Heart right ventricle (tissue), 16 donors: Measurements from ENCODE around the gene CDH23. TPM values are rescaled to one million over a fixed set of nuclear protein-coding genes. Genes with fewer than 3 reads are reported as not detected.

ENCODE experiments used
- ATAC-seq, 8 donors: fragments of 200-7000 bp; cut with Tn5 transposase; one replicate each; pipeline ENCODE4 v1.9.1; 2020; ENCODE audit warnings: mild to moderate bottlenecking in 8 of 8, moderate library complexity in 8 of 8, moderate number of reproducible peaks in 1 of 8
- DNase-seq, 2 donors: peaks; one replicate each; pipeline ENCODE4 v3.0.0-alpha.2; 2020
- H3K27ac ChIP-seq, 10 donors: fragments of 200-600 bp; sonication (generic) in 2 of 10; one replicate each; pipeline versions ENCODE4 v1.5.0 to v1.8.0; 2020 to 2022; ENCODE audit warnings: mild to moderate bottlenecking in 3 of 10
- H3K27me3 ChIP-seq, 7 donors: fragments of 200-600 bp; one replicate each; pipeline ENCODE4 v1.8.0; 2021 to 2022; ENCODE audit warnings: mild to moderate bottlenecking in 2 of 7
- H3K36me3 ChIP-seq, 9 donors: fragments of 200-600 bp; sonication (generic) in 1 of 9; one replicate each; pipeline versions ENCODE4 v1.5.0 to v1.8.0; 2020 to 2022; ENCODE audit warnings: mild to moderate bottlenecking in 2 of 9
- H3K4me1 ChIP-seq, 9 donors: fragments of 200-600 bp; sonication (generic) in 1 of 9; one replicate each; pipeline versions ENCODE4 v1.5.0 to v1.8.0; 2020 to 2022; ENCODE audit warnings: mild to moderate bottlenecking in 4 of 9
- H3K4me3 ChIP-seq, 10 donors: fragments of 200-600 bp; sonication (generic) in 2 of 10; one replicate each; pipeline versions ENCODE4 v1.5.0 to v1.8.0; 2020 to 2022; ENCODE audit warnings: mild to moderate bottlenecking in 7 of 10, moderate library complexity in 2 of 10
- H3K9me3 ChIP-seq, 11 donors: fragments of 200-600 bp in 10 of 11; sonication (generic) in 2 of 11; one replicate each; pipeline versions ENCODE4 v1.5.0 to v1.8.0; 2013 to 2022; ENCODE audit warnings: mild to moderate bottlenecking in 2 of 11, control low read depth in 1 of 11, moderate library complexity in 1 of 11
- WGBS, 2 donors: extraction: QIAGEN DNeasy Blood & Tissue Kit; methylation state at CpG; one replicate each; pipeline ENCODE4 v1.1.7; 2013; ENCODE audit warnings: inconsistent platforms in 1 of 2; 5-methylcytosine and 5-hydroxymethylcytosine counted together
- intact Hi-C, 10 donors: fragments of 100-400 bp; cut with DNase I; formaldehyde crosslinking; loops; one replicate each; pipeline versions ENCODE4 v1.11.1 to v1.14.2; 2022
- polyA plus RNA-seq, 2 donors: library from polyadenylated mRNA; stranded (reverse); fragments of 200-250 nt; gene quantifications; one replicate each; pipeline ENCODE4 v1.2.3, GENCODE V29; 2013
- total RNA-seq, 10 donors: library from RNA; stranded (reverse); fragmentation: NEBNext Ultra II Directional in 3 of 10; extraction: Animal tissue kit (Norgen Biotek cat#: 25700) in 3 of 10; gene quantifications; one replicate each; pipeline versions ENCODE4 v1.2.1 to v1.2.4, GENCODE V29; 2021 to 2023
- TF ChIP-seq, protein P1 (sequence below), 9 donors: fragments of 200-600 bp; sonication (generic) in 2 of 9; IDR thresholded peaks; one replicate each; pipeline versions ENCODE4 v1.5.0 to v1.8.0; 2021 to 2022; ENCODE audit warnings: antibody characterized with exemption in 9 of 9, mild to moderate bottlenecking in 5 of 9, moderate library complexity in 1 of 9
- donor health status: Arrhythmogenic right ventricular cardiomyopathy.
- donor health status: ischemic (EF 13 %, LVEDD 7.1; RV severe dilation, severe dysfunction).
- donor health status: healthy with polysubstance abuse.
- donor health status: DM: no; HTN: yes; CAD: no.
- donor health status: DM: no; HTN: no; CAD: no.
- donor health status: ischemic (EF 25% LVEDD 6.9; RV normal size, moderate dysfunction).
- donor health status: ischemic (EF 25% LVEDD 5.7; RV mildly dilated, moderate dysfunction).
- donor health status: healthy.
- donor health status: DM: yes; HTN: yes; CAD: no.
- donor health status: Ischemic cardiomyopathy.
- donor health status: ischemic (EF 35%, LVEDD 5.7; RV mildly dilated, moderate dysfunction).
- donor health status: nonischemic (EF 11% LVEDD 7.7; RV severe dilation, severe dysfunction).
- donor health status: DM: yes; HTN: yes; CAD: no.
- donor health status: PGD.
- donor health status: ischemic (EF 29% LVEDD 5.4; RV normal size, mild dysfunction).
- donor health status: nonischemic (EF 23%, LVEDD 6.1; RV moderate dilation, normal function).

Gene CDH23
- total and polyA plus RNA-seq, 12 donors: 1.1 to 7.7 (median 4.6) TPM

DNA sequence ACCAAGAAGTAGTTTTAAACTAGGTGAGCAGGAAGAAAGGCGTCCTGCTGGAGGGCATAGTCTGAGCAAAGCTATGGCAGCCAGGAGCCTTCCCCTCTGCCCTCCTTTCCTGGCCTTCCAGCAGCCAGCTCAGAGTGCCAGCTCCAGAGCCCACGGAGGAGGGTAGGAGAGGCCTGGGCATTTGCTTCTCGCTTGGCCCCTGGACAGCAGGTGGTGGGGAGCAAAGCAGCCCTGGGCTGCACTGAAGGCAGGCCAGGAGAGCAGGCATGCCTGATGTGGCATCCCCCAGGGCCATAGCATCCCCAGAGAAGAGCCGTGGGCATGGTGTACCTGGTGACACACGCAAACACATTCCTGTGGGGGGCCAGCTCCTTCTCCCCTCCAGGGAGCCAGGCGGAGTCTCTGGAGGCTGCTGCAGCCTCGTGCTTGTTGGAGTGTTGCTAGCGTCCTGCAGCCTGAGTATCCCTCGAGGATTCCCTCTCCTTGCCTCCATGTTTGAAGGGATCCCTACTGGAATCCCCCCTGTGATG is 43.9 kb downstream of the CDH23 start:
- no peak for DNase-seq
- Histone ChIP-seq H3K27ac (no peak overlapping the region), H3K9me3 (no peaks in the 10 kb centered on the region), H3K4me3 (no peak overlapping the region), H3K4me1 (peaks cover 0 to 46% (median 21%) of the 10 kb centered on the region in 9 donors), H3K36me3 (no peaks in the 10 kb centered on the region), H3K27me3 (no peaks in the 10 kb centered on the region)
- intact Hi-C loops: no loop called here
- ATAC-seq: no peak
- WGBS, 2 donors: 77 to 79% methylated on average over 9 of the region's 9 CpGs
- TF ChIP-seq, protein P1, sequence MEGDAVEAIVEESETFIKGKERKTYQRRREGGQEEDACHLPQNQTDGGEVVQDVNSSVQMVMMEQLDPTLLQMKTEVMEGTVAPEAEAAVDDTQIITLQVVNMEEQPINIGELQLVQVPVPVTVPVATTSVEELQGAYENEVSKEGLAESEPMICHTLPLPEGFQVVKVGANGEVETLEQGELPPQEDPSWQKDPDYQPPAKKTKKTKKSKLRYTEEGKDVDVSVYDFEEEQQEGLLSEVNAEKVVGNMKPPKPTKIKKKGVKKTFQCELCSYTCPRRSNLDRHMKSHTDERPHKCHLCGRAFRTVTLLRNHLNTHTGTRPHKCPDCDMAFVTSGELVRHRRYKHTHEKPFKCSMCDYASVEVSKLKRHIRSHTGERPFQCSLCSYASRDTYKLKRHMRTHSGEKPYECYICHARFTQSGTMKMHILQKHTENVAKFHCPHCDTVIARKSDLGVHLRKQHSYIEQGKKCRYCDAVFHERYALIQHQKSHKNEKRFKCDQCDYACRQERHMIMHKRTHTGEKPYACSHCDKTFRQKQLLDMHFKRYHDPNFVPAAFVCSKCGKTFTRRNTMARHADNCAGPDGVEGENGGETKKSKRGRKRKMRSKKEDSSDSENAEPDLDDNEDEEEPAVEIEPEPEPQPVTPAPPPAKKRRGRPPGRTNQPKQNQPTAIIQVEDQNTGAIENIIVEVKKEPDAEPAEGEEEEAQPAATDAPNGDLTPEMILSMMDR (IDR thresholded peaks at IDR 0.05): no peak

DNA sequence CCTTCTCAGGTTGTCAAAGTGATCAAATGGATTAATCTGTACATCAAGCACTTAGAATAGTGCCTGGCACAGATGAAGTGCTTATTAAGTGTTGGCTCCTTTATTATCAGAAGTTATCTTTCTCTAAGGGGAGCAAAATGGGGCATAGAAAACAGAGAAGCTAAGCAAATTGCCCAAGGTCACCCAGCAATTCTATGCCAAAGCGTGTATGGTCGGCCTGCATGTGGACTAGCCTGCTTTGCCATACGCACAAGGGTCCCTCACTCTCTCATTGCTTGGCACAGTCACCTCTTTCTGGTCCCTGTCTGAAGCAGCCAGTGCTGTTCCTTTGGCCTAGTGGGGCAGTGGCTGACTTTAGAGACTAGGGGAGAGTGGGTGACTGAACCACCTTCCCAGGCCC is 45.3 kb downstream of the CDH23 start:
- WGBS, 2 donors: 98% methylated on average over 3 of the region's 3 CpGs
- no peak for DNase-seq
- Histone ChIP-seq H3K27me3 (no peaks in the 10 kb centered on the region), H3K4me3 (no peak overlapping the region), H3K27ac (no peak overlapping the region), H3K4me1 (peaks cover 0 to 34% (median 9%) of the 10 kb centered on the region in 9 donors), H3K9me3 (no peaks in the 10 kb centered on the region), H3K36me3 (no peaks in the 10 kb centered on the region)
- no peak for ATAC-seq
- TF ChIP-seq, protein P1 (IDR thresholded peaks at IDR 0.05): no peak
- intact Hi-C loops: no loop called here

GRCh38 chr10:71442859-71443570 is 46.3 kb downstream of the CDH23 start:
- 88 to 91% methylated on average over 15 of the region's 15 CpGs for WGBS, 2 donors
- Histone ChIP-seq H3K9me3 (no peaks in the 10 kb centered on the region), H3K36me3 (no peaks in the 10 kb centered on the region), H3K4me3 (no peak overlapping the region), H3K27me3 (no peaks in the 10 kb centered on the region), H3K27ac (no peak overlapping the region), H3K4me1 (peaks cover 0 to 24% (median 5%) of the 10 kb centered on the region in 9 donors)
- ATAC-seq: no peak
- no peak for DNase-seq
- TF ChIP-seq, protein P1 (IDR thresholded peaks at IDR 0.05): no peak
- intact Hi-C loops: no loop called here

DNA sequence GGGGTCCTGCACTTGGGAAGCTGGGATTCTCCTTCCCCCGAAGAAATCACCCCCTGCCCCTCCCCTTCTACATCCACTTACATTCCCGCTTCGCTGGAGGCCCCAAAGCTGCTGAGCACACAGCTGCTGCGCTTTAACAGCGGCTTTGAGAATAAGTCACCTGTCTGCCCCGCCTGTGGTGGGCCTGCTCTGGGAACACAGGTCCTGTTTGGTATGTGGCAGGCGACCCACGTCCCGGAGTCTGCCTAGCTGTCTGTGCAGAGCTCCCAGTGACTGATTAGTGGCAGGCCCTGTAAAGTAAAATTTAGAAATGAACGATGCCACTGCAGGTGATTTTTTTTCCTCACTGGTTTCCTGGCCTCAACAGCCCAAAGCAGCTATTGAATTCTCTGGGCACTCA is 47.0 kb downstream of the CDH23 start:
- 76 to 91% methylated on average over 10 of the region's 10 CpGs for WGBS, 2 donors
- intact Hi-C loops: no loop called here
- peaks cover 0 to 19% (median 5%) of the 10 kb centered on the region in 9 donors for H3K4me1 ChIP-seq
- H3K27ac ChIP-seq: no peak overlapping the region
- no peaks in the 10 kb centered on the region for H3K27me3 ChIP-seq
- ATAC-seq: no peak
- no peak overlapping the region for H3K4me3 ChIP-seq
- no peaks in the 10 kb centered on the region for H3K36me3 ChIP-seq
- DNase-seq: no peak
- no peaks in the 10 kb centered on the region for H3K9me3 ChIP-seq
- TF ChIP-seq, protein P1 (IDR thresholded peaks at IDR 0.05): no peak
